Measurements from ENCODE around the gene OSBPL8. TPM values are rescaled to one million over a fixed set of nuclear protein-coding genes. Genes with fewer than 3 reads are reported as not detected.
A peak's percentile ranks its signal among the peaks of the same experiment; 100 is the strongest.

Gene OSBPL8
- total RNA-seq, 2 donors from 2014 or later = 99.0 to 105 TPM

DNA sequence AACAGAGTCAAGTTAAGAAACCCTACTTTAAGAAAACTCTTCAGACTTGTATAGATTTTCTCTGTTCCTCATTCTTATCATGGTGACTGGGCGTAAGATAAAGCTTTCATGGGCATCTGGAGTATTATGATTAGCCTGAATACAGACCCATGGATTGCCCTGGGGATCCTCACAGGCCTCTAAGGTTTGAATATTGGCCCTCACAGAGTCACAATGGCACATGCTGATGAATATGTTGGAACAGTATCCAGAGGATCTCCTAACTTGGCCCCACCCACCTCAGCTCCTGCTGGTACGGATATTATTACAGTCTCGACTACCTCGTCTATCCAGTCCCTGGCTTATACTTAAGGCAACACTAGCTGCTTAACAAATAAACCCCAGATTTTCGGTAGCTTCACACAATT lies 8.1 kb downstream of the OSBPL8 start:
- Mint-ChIP-seq H3K27me3 (no peaks in the 10 kb centered on the region), H3K9me3 (no peaks in the 10 kb centered on the region), H3K27ac (no peak overlapping the region), H3K4me1 (ENCODE audit: low read depth in 2 of 2) (peaks cover 44 to 56% of the 10 kb centered on the region in 2 donors), H3K36me3 (no peaks in the 10 kb centered on the region), H3K4me3 (no peak overlapping the region)
- DNase-seq (ENCODE audit: low spot score) = no peak
- no peak for ATAC-seq

- DNase-seq (ENCODE audit: low spot score) (no peak), ATAC-seq (no peak)
- Mint-ChIP-seq H3K4me3 (no peak overlapping the region), H3K9me3 (no peaks in the 10 kb centered on the region), H3K27me3 (no peaks in the 10 kb centered on the region), H3K27ac (no peak overlapping the region), H3K4me1 (ENCODE audit: low read depth in 2 of 2) (peaks cover 41 to 54% of the 10 kb centered on the region in 2 donors), H3K36me3 (no peaks in the 10 kb centered on the region)
Observed at GRCh38 chr12:76549131-76549530, 10.4 kb downstream of the OSBPL8 start.

GRCh38 chr12:76548222-76548837 lies 11.2 kb downstream of the OSBPL8 start:
- DNase-seq (ENCODE audit: low spot score) = no peak
- no peak for ATAC-seq
- no peaks in the 10 kb centered on the region for H3K9me3 Mint-ChIP-seq
- H3K4me3 Mint-ChIP-seq = no peak overlapping the region
- H3K4me1 Mint-ChIP-seq (ENCODE audit: low read depth in 2 of 2) = peaks cover 47 to 61% of the 10 kb centered on the region in 2 donors
- no peaks in the 10 kb centered on the region for H3K36me3 Mint-ChIP-seq
- no peaks in the 10 kb centered on the region for H3K27me3 Mint-ChIP-seq
- H3K27ac Mint-ChIP-seq = no peak overlapping the region

DNA sequence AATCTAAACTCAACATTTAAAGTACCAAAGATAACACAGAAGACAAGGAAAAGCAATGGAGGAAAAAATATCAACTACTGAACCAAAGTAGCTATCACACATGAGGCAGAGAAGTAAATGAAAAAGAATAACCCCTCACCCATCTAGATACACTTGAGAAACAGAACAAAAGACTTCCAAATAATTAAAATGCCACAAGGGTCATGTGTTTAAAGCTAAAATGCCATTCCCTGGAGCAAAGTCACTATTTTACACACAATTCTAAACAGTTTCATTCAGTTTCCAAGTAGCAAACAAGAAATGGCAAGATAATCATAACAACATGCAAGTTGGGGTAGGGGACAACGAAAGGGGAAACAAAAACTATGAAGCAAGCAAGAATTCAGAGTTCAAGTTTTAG lies 12.0 kb downstream of the OSBPL8 start:
- Mint-ChIP-seq H3K9me3 (no peaks in the 10 kb centered on the region), H3K4me3 (no peak overlapping the region), H3K4me1 (ENCODE audit: low read depth in 2 of 2) (peaks cover 47 to 61% of the 10 kb centered on the region in 2 donors), H3K27ac (no peak overlapping the region), H3K36me3 (no peaks in the 10 kb centered on the region), H3K27me3 (no peaks in the 10 kb centered on the region)
- DNase-seq (ENCODE audit: low spot score) (no peak), ATAC-seq (no peak)

GRCh38 chr12:76546889-76547288 lies 12.7 kb downstream of the OSBPL8 start:
- ATAC-seq (no peak), DNase-seq (ENCODE audit: low spot score) (no peak)
- Mint-ChIP-seq H3K9me3 (no peaks in the 10 kb centered on the region), H3K27ac (no peak overlapping the region), H3K27me3 (no peaks in the 10 kb centered on the region), H3K4me1 (ENCODE audit: low read depth in 2 of 2) (peaks cover 49 to 65% of the 10 kb centered on the region in 2 donors), H3K4me3 (no peak overlapping the region), H3K36me3 (no peaks in the 10 kb centered on the region)

DNA sequence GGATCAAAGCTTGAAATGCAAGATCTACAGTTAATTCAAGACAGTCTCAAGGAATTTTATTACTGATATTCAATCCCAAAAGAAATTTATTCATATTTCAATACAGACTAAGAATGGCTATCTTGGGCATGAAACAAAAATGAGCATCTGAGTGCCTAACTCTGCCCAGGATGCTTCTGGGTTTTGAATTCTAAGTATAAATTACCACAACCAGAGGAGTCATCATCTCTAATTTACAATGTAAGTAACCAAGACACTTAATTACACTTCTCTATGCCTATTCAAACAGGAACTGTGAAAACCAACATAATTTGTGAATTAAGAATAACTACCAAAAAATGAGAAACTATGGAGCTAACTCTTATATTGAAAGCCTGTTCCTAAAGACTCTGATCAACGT lies 14.1 kb downstream of the OSBPL8 start:
- peak overlapping the region; percentile 34 for H3K4me3 Mint-ChIP-seq
- H3K9me3 Mint-ChIP-seq = no peaks in the 10 kb centered on the region
- peak in 1 of 2 donors; percentile 75 for ATAC-seq
- peak overlapping the region in 1 of 2 donors; percentile 23 for H3K27ac Mint-ChIP-seq
- DNase-seq (ENCODE audit: low spot score) = no peak
- no peaks in the 10 kb centered on the region for H3K36me3 Mint-ChIP-seq
- H3K4me1 Mint-ChIP-seq (ENCODE audit: low read depth in 2 of 2) = peaks cover 49 to 62% of the 10 kb centered on the region in 2 donors
- no peaks in the 10 kb centered on the region for H3K27me3 Mint-ChIP-seq

DNA sequence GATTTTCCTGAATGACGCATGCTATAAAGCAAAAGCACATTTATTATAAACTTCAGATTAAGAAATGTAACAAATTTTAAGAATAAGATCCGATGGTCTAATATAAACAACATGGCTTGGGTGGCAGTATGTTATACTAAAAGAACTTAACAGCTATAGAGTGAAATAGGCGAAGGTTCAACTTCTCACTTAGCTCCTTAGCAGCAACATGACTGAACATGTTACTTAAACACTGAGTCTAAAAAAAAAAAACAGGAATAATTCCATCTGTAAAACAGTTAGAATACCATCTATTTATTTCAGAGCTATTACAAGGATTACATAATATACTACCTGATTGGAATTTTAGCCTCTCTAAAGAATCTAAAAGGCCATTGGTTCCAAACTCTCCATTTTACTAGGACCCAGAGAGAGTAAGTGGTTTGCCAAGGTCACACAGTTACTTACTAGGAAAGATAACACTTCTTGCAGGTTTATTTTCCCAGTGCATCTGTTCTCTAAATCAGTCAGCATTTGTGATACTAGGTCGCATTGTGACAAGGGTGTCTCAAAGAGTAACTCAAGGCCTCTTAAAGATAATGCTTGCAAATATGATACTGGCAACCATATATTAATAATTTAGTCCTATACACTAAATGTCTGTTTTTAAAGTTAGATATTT lies 14.8 kb downstream of the OSBPL8 start:
- no peak overlapping the region for H3K4me3 Mint-ChIP-seq
- H3K9me3 Mint-ChIP-seq = no peaks in the 10 kb centered on the region
- H3K4me1 Mint-ChIP-seq (ENCODE audit: low read depth in 2 of 2) = peaks cover 51 to 63% of the 10 kb centered on the region in 2 donors
- H3K27me3 Mint-ChIP-seq = no peaks in the 10 kb centered on the region
- peak in 1 of 2 donors; percentile 83 for ATAC-seq
- H3K36me3 Mint-ChIP-seq = no peaks in the 10 kb centered on the region
- H3K27ac Mint-ChIP-seq = no peak overlapping the region
- no peak for DNase-seq (ENCODE audit: low spot score)

GRCh38 chr12:76543813-76544347 lies 15.7 kb downstream of the OSBPL8 start:
- no peaks in the 10 kb centered on the region for H3K36me3 Mint-ChIP-seq
- no peak for DNase-seq (ENCODE audit: low spot score)
- H3K27me3 Mint-ChIP-seq = no peaks in the 10 kb centered on the region
- H3K4me1 Mint-ChIP-seq (ENCODE audit: low read depth in 2 of 2) = peaks cover 49 to 60% of the 10 kb centered on the region in 2 donors
- no peak for ATAC-seq
- no peak overlapping the region for H3K4me3 Mint-ChIP-seq
- no peaks in the 10 kb centered on the region for H3K9me3 Mint-ChIP-seq
- H3K27ac Mint-ChIP-seq = no peak overlapping the region

- H3K36me3 Mint-ChIP-seq = no peaks in the 10 kb centered on the region
Observed at GRCh38 chr12:76542908-76543307, 16.7 kb downstream of the OSBPL8 start.

GRCh38 chr12:76539727-76540126 lies 19.8 kb downstream of the OSBPL8 start:
- H3K9me3 Mint-ChIP-seq = no peaks in the 10 kb centered on the region
- no peaks in the 10 kb centered on the region for H3K27me3 Mint-ChIP-seq
- H3K4me1 Mint-ChIP-seq (ENCODE audit: low read depth in 2 of 2) = peaks cover 32 to 50% of the 10 kb centered on the region in 2 donors
- no peak overlapping the region for H3K4me3 Mint-ChIP-seq
- peak overlapping the region in 1 of 2 donors; percentile 11 for H3K27ac Mint-ChIP-seq
- H3K36me3 Mint-ChIP-seq = peaks cover 12% of the 10 kb centered on the region
- ATAC-seq (no peak), DNase-seq (ENCODE audit: low spot score) (no peak)

More at GRCh38 chr12:76542908-76543307, 16.7 kb downstream of the OSBPL8 start:
- Mint-ChIP-seq H3K27me3 (no peaks in the 10 kb centered on the region), H3K4me3 (peak overlapping the region; percentile 28), H3K4me1 (ENCODE audit: low read depth in 2 of 2) (peaks cover 40 to 50% of the 10 kb centered on the region in 2 donors), H3K27ac (peak overlapping the region in 1 of 2 donors; percentile 51), H3K9me3 (no peaks in the 10 kb centered on the region)
- ATAC-seq = no peak
- DNase-seq (ENCODE audit: low spot score) = no peak

GRCh38 chr12:76537923-76538322 lies 21.6 kb downstream of the OSBPL8 start:
- Mint-ChIP-seq H3K9me3 (peaks cover 3% of the 10 kb centered on the region), H3K27me3 (no peaks in the 10 kb centered on the region), H3K27ac (no peak overlapping the region), H3K4me3 (no peak overlapping the region), H3K4me1 (ENCODE audit: low read depth in 2 of 2) (peaks cover 38 to 41% of the 10 kb centered on the region in 2 donors), H3K36me3 (peaks cover 12% of the 10 kb centered on the region)
- ATAC-seq (no peak), DNase-seq (ENCODE audit: low spot score) (no peak)

- H3K4me3 Mint-ChIP-seq = no peak overlapping the region
- H3K27me3 Mint-ChIP-seq = no peaks in the 10 kb centered on the region
- peaks cover 30 to 32% of the 10 kb centered on the region in 2 donors for H3K4me1 Mint-ChIP-seq (ENCODE audit: low read depth in 2 of 2)
- ATAC-seq = no peak
- H3K27ac Mint-ChIP-seq = no peak overlapping the region
- no peak for DNase-seq (ENCODE audit: low spot score)
- peaks cover 12% of the 10 kb centered on the region for H3K36me3 Mint-ChIP-seq
- peaks cover 3% of the 10 kb centered on the region for H3K9me3 Mint-ChIP-seq
Observed at GRCh38 chr12:76536546-76536945, 23.0 kb downstream of the OSBPL8 start.

- Mint-ChIP-seq H3K27ac (no peak overlapping the region), H3K9me3 (peaks cover 3% of the 10 kb centered on the region), H3K36me3 (peaks cover 12% of the 10 kb centered on the region), H3K4me3 (no peak overlapping the region), H3K27me3 (no peaks in the 10 kb centered on the region), H3K4me1 (ENCODE audit: low read depth in 2 of 2) (peaks cover 44% of the 10 kb centered on the region in 2 donors)
- DNase-seq (ENCODE audit: low spot score) = no peak
- ATAC-seq = no peak
Observed at GRCh38 chr12:76535170-76535569, 24.4 kb downstream of the OSBPL8 start.

DNA sequence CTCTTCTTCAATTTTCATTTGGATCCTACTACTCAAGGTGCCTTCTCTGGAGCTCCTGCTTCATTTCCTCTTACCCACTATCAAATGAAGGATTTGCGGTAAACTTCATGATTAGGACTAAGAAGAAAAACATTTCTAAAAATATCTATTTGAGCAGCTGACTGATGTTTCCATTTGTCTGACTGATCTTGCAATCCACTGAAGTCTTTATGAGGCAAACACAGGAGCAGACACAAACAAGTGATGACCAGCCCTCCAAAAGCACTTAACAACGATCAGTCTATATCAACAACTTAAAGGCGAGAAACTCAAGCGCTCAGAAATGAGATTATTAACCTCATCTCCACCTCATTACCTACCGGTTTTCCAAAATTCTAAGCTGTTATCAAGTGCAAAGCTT lies 26.2 kb downstream of the OSBPL8 start:
- no peak overlapping the region for H3K4me3 Mint-ChIP-seq
- peaks cover 3% of the 10 kb centered on the region for H3K9me3 Mint-ChIP-seq
- H3K27ac Mint-ChIP-seq = no peak overlapping the region
- H3K4me1 Mint-ChIP-seq (ENCODE audit: low read depth in 2 of 2) = peaks cover 48 to 50% of the 10 kb centered on the region in 2 donors
- no peaks in the 10 kb centered on the region for H3K27me3 Mint-ChIP-seq
- peaks cover 12% of the 10 kb centered on the region for H3K36me3 Mint-ChIP-seq
- DNase-seq (ENCODE audit: low spot score) (no peak), ATAC-seq (no peak)
